Osteoblast (primary cell): ENCODE results near the gene INSIG1. TPM values are rescaled to one million over a fixed set of nuclear protein-coding genes. Genes with fewer than 3 reads are reported as not detected.

Experiments
- DNase-seq: peaks from one replicate; pipeline ENCODE4 v3.0.0; 2011; ENCODE audit warnings: low spot score, mixed read lengths; ENCODE audit not compliant: insufficient read length; ENCODE audit errors: missing footprints
- H2AFZ ChIP-seq: 2 replicates; pipeline ENCODE4 v1.6.0; 2011; ENCODE audit warnings: mild to moderate bottlenecking, low read length
- H3K27ac ChIP-seq: 2 replicates; pipeline ENCODE4 v1.5.1; 2011; ENCODE audit warnings: mild to moderate bottlenecking, low read depth, low read length, moderate library complexity
- H3K27me3 ChIP-seq: 2 replicates; pipeline ENCODE4 v1.6.0; 2012; ENCODE audit warnings: mild to moderate bottlenecking, control low read depth, inconsistent platforms, low read length, moderate library complexity; ENCODE audit not compliant: insufficient read depth
- H3K36me3 ChIP-seq: 2 replicates; pipeline ENCODE4 v1.5.1; 2011; ENCODE audit warnings: mild to moderate bottlenecking, low read length, control low read depth, moderate library complexity; ENCODE audit not compliant: insufficient read depth
- H3K4me1 ChIP-seq: 2 replicates; pipeline ENCODE4 v1.5.1; 2011; ENCODE audit warnings: mild to moderate bottlenecking, low read length, control low read depth, moderate library complexity; ENCODE audit not compliant: insufficient read depth
- H3K4me2 ChIP-seq: 2 replicates; pipeline ENCODE4 v1.6.0; 2011; ENCODE audit warnings: mild to moderate bottlenecking, low read length; ENCODE audit not compliant: insufficient read depth
- H3K4me3 ChIP-seq: fragments of 200-600 bp; sonication (generic); 3 replicates; pipeline ENCODE4 v1.5.1; 2012; ENCODE audit warnings: mild to moderate bottlenecking, low read length, inconsistent platforms; ENCODE audit not compliant: insufficient read depth
- H3K79me2 ChIP-seq: 2 replicates; pipeline ENCODE4 v1.6.0; 2012; ENCODE audit warnings: mild to moderate bottlenecking, low read length, control low read depth, inconsistent platforms; ENCODE audit not compliant: insufficient read depth
- H3K9me3 ChIP-seq: 2 replicates; pipeline ENCODE4 v1.5.1; 2011; ENCODE audit warnings: low read depth, low read length, control low read depth
- H4K20me1 ChIP-seq: 2 replicates; pipeline ENCODE4 v1.6.0; 2012; ENCODE audit warnings: mild to moderate bottlenecking, low read length, control low read depth; ENCODE audit not compliant: insufficient read depth
- CTCF ChIP-seq: IDR thresholded peaks from 2 replicates; pipeline ENCODE4 v1.5.1; 2011; ENCODE audit warnings: mild to moderate bottlenecking, low read depth, low read length, moderate library complexity; ENCODE audit errors: extremely low read depth
- total RNA-seq: library from RNA; depleted of rRNA; stranded (reverse); fragments of >200 nt; gene quantifications from 2 replicates; pipeline ENCODE4 v1.2.3, GENCODE V29; 2012

The INSIG1 gene
- total RNA-seq = 835 and 847 TPM in 2 replicates

- TF ChIP-seq CTCF = no peak
- peaks cover 20% of the 10 kb centered on the region for H3K36me3 ChIP-seq
- DNase-seq = peak; percentile 100
- no peaks in the 10 kb centered on the region for H3K9me3 ChIP-seq
- H3K4me1 ChIP-seq = peaks cover 30% of the 10 kb centered on the region
- peak within 1 kb of the TSS; percentile 84 for H3K4me3 ChIP-seq
- peaks cover 35% of the 10 kb centered on the region for H4K20me1 ChIP-seq
- peaks cover 42% of the 10 kb centered on the region for H3K79me2 ChIP-seq
- peak within 1 kb of the TSS; percentile 93 for H3K27ac ChIP-seq
- peak within 1 kb of the TSS; percentile 94 for H3K4me2 ChIP-seq
- H2AFZ ChIP-seq = peak within 1 kb of the TSS; percentile 75
- H3K27me3 ChIP-seq = no peaks in the 10 kb centered on the region
Measured at GRCh38 chr7:155297517-155298287, at the start of gene INSIG1. INSIG1 (plus strand) TSS chr7:155297878; CDS start chr7:155298286, 408 bp downstream.

GRCh38 chr7:155248366-155248756, 49.3 kb upstream of the INSIG1 start:
- H3K4me1 ChIP-seq = peaks cover 10% of the 10 kb centered on the region
- H4K20me1 ChIP-seq = no peaks in the 10 kb centered on the region
- no peak overlapping the region for H3K4me2 ChIP-seq
- no peaks in the 10 kb centered on the region for H3K79me2 ChIP-seq
- H3K9me3 ChIP-seq = no peaks in the 10 kb centered on the region
- no peak overlapping the region for H2AFZ ChIP-seq
- no peak for TF ChIP-seq CTCF
- no peak overlapping the region for H3K4me3 ChIP-seq
- H3K27ac ChIP-seq = peak overlapping the region; percentile 20
- H3K36me3 ChIP-seq = no peaks in the 10 kb centered on the region
- H3K27me3 ChIP-seq = no peaks in the 10 kb centered on the region
- DNase-seq = peak; percentile 41

GRCh38 chr7:155251831-155252230, 45.8 kb upstream of the INSIG1 start:
- Histone ChIP-seq H3K4me2 (no peak overlapping the region), H3K4me1 (peaks cover 14% of the 10 kb centered on the region), H3K36me3 (no peaks in the 10 kb centered on the region), H3K79me2 (no peaks in the 10 kb centered on the region), H3K4me3 (no peak overlapping the region), H3K27me3 (no peaks in the 10 kb centered on the region), H4K20me1 (no peaks in the 10 kb centered on the region), H3K27ac (no peak overlapping the region), H3K9me3 (no peaks in the 10 kb centered on the region), H2AFZ (no peak overlapping the region)
- TF ChIP-seq CTCF = no peak
- DNase-seq = peak; percentile 44

GRCh38 chr7:155252444-155252887, 45.2 kb upstream of the INSIG1 start:
- H2AFZ ChIP-seq = no peak overlapping the region

More at GRCh38 chr7:155252444-155252887, 45.2 kb upstream of the INSIG1 start:
- peaks cover 20% of the 10 kb centered on the region for H3K4me1 ChIP-seq
- H3K9me3 ChIP-seq = no peaks in the 10 kb centered on the region
- no peaks in the 10 kb centered on the region for H3K79me2 ChIP-seq
- no peaks in the 10 kb centered on the region for H3K36me3 ChIP-seq
- no peak overlapping the region for H3K27ac ChIP-seq
- no peak overlapping the region for H3K4me3 ChIP-seq
- peak; percentile 76 for DNase-seq
- no peak for TF ChIP-seq CTCF
- peak overlapping the region; percentile 10 for H3K4me2 ChIP-seq
- no peaks in the 10 kb centered on the region for H3K27me3 ChIP-seq
- H4K20me1 ChIP-seq = no peaks in the 10 kb centered on the region
